GM12878 (cell line): ENCODE data around the gene DPP6. TPM values are rescaled to one million over a fixed set of nuclear protein-coding genes. Genes with fewer than 3 reads are reported as not detected.

Experiments
- ATAC-seq: fragments of 200-7000 bp; cut with Tn5 transposase; 3 replicates; pipeline ENCODE4 v1.9.1; 2020; ENCODE audit warnings: mild to moderate bottlenecking, moderate library complexity
- BruUV-seq: library from RNA; stranded (reverse); fragments of 400-500 nt; replicated peaks from 2 replicates; lab custom pipeline; 2021; lab: Mats Ljungman, UMichigan
- CTCF ChIA-PET: fragments of 300-600 bp; sonication (Branson Sonifier 250); formaldehyde crosslinking; extraction: SDS; loops from one replicate; lab custom pipeline; 2021; ENCODE audit warnings: inconsistent platforms; lab: Yijun Ruan, JAX
- POLR2A ChIA-PET: fragments of 350-600 bp; formaldehyde crosslinking; extraction: SDS; loops from one replicate; lab custom pipeline; 2021; ENCODE audit warnings: inconsistent platforms; lab: Charles Lee
- RAD21 ChIA-PET: fragments of 300-600 bp; sonication (Branson Sonifier 250); formaldehyde crosslinking; loops from one replicate; lab custom pipeline; 2023; ENCODE audit warnings: antibody characterized with exemption; ENCODE audit not compliant: unreplicated experiment; lab: Charles Lee
- SMC1A ChIA-PET: fragments of 300-600 bp; sonication (Branson Sonifier 250); formaldehyde crosslinking; loops from one replicate; lab custom pipeline; 2023; ENCODE audit not compliant: unreplicated experiment, uncharacterized antibody; lab: Charles Lee
- DNase-seq: peaks from one replicate; pipeline ENCODE4 v3.0.0-alpha.2; 2011; ENCODE audit warnings: low read depth, low spot score
- FAIRE-seq: peaks from 3 replicates; lab custom pipeline; 2011; peaks lifted over from hg19 to GRCh38; lab: Jason Lieb, UNC
- H2AFZ ChIP-seq: 2 replicates; pipeline ENCODE4 v1.6.0; 2011; ENCODE audit warnings: low read depth, low read length, control low read depth; ENCODE audit not compliant: control insufficient read depth
- H3K27ac ChIP-seq: 2 replicates; pipeline ENCODE4 v1.5.1; 2011; ENCODE audit warnings: control low read depth; ENCODE audit not compliant: control insufficient read depth, insufficient read depth
- H3K27me3 ChIP-seq, 2 experiments: replicated peaks in 1 of 2; 2 replicates each; pipeline versions ENCODE4 v1.6.0 to v1.6.1; 2011; ENCODE audit warnings: low read length in 1 of 2; ENCODE audit not compliant: control insufficient read depth in 2 of 2, insufficient read depth in 2 of 2
- H3K36me3 ChIP-seq, 2 experiments: 2 replicates each; pipeline ENCODE4 v1.5.1; 2011; ENCODE audit warnings: low read length in 1 of 2; ENCODE audit not compliant: control insufficient read depth in 2 of 2, insufficient read depth in 2 of 2
- H3K4me1 ChIP-seq: 2 replicates; pipeline ENCODE4 v1.6.1; 2011; ENCODE audit warnings: mild to moderate bottlenecking, low read length, moderate library complexity, mixed read lengths; ENCODE audit not compliant: control insufficient read depth, insufficient read depth
- H3K4me2 ChIP-seq: 2 replicates; pipeline ENCODE4 v1.6.0; 2011; ENCODE audit warnings: control low read depth; ENCODE audit not compliant: control insufficient read depth, insufficient read depth
- H3K4me3 ChIP-seq: fragments of 200-600 bp; sonication (generic); 2 replicates; pipeline ENCODE4 v1.5.1; 2016
- H3K79me2 ChIP-seq: 2 replicates; pipeline ENCODE4 v1.6.0; 2011; ENCODE audit warnings: low read length; ENCODE audit not compliant: control insufficient read depth, insufficient read depth
- H3K9ac ChIP-seq: 2 replicates; pipeline ENCODE4 v1.8.0; 2011; ENCODE audit warnings: low read length, control low read depth, mixed read lengths; ENCODE audit not compliant: control insufficient read depth, insufficient read depth
- H3K9me3 ChIP-seq: replicated peaks from 3 replicates; pipeline ENCODE4 v1.5.1; 2011; ENCODE audit warnings: mild to moderate bottlenecking, low read length; ENCODE audit not compliant: control insufficient read depth, insufficient read depth
- H4K20me1 ChIP-seq: 2 replicates; pipeline ENCODE4 v1.6.0; 2011; ENCODE audit not compliant: control insufficient read depth, insufficient read depth
- ATF2 ChIP-seq: IDR thresholded peaks from 2 replicates; pipeline ENCODE4 v1.6.1; 2012; ENCODE audit warnings: low read length, inconsistent platforms
- E4F1 ChIP-seq: fragments of 450-650 bp; IDR thresholded peaks from 2 replicates; pipeline ENCODE4 v1.6.1; 2018; ENCODE audit warnings: borderline replicate concordance, mild to moderate bottlenecking; ENCODE audit not compliant: partially characterized antibody
- GATAD2B ChIP-seq: fragments of 450-650 bp; conservative IDR thresholded peaks from 2 replicates; pipeline ENCODE4 v1.6.1; 2017; ENCODE audit warnings: low read depth, mild to moderate bottlenecking, moderate library complexity
- MEF2B ChIP-seq: fragments of 450-650 bp; IDR thresholded peaks from 2 replicates; pipeline ENCODE4 v1.6.1; 2018; ENCODE audit warnings: mild to moderate bottlenecking, moderate library complexity; ENCODE audit not compliant: partially characterized antibody, poor library complexity, severe bottlenecking
- NFXL1 ChIP-seq: fragments of 450-650 bp; IDR thresholded peaks from 2 replicates; pipeline ENCODE4 v1.6.1; 2017; ENCODE audit warnings: antibody characterized with exemption, mild to moderate bottlenecking, borderline replicate concordance
- NR2F1 ChIP-seq: fragments of 450-650 bp; conservative IDR thresholded peaks from 2 replicates; pipeline ENCODE4 v1.6.1; 2017; ENCODE audit warnings: mild to moderate bottlenecking
- PBX3 ChIP-seq: IDR thresholded peaks from 2 replicates; pipeline ENCODE4 v1.6.1; 2011; ENCODE audit warnings: mild to moderate bottlenecking, low read depth, low read length, moderate library complexity; ENCODE audit not compliant: insufficient replicate concordance
- POLR2A ChIP-seq: IDR thresholded peaks from 2 replicates; pipeline ENCODE4 v1.6.1; 2011; ENCODE audit warnings: low read depth, mild to moderate bottlenecking, low read length
- RUNX3 ChIP-seq: IDR thresholded peaks from 2 replicates; pipeline ENCODE4 v1.6.1; 2012; ENCODE audit warnings: low read length, inconsistent platforms
- SIN3A ChIP-seq: IDR thresholded peaks from 2 replicates; pipeline ENCODE4 v1.6.1; 2012; ENCODE audit warnings: low read depth, low read length, improper control_type of control experiment
- SUPT20H ChIP-seq: IDR thresholded peaks from 2 replicates; pipeline ENCODE4 v1.6.1; 2011; ENCODE audit warnings: low read depth, mild to moderate bottlenecking, low read length, moderate library complexity, borderline replicate concordance; ENCODE audit not compliant: control insufficient read depth
- ZNF687 ChIP-seq: fragments of 450-650 bp; IDR thresholded peaks from 2 replicates; pipeline ENCODE4 v1.6.1; 2017; ENCODE audit warnings: mild to moderate bottlenecking, moderate library complexity
- WGBS: methylation state at CpG from one replicate; pipeline ENCODE4 v1.1.6; 2016; ENCODE audit warnings: low lambda C conversion rate; ENCODE audit not compliant: insufficient replicate concordance, insufficient coverage; ENCODE audit errors: missing lambda C conversion rate; 5-methylcytosine and 5-hydroxymethylcytosine counted together
- in situ Hi-C: fragments of 300-500 bp; cut with MboI; formaldehyde crosslinking; loops from 9 replicates; pipeline ENCODE4 v1.14.3; 2018; ENCODE audit warnings: mixed read lengths
- intact Hi-C: fragments of 100-400 bp; cut with micrococcal nuclease; formaldehyde crosslinking; loops from one replicate; pipeline ENCODE4 v1.14.2; 2022; ENCODE audit not compliant: unreplicated experiment
- polyA plus RNA-seq, 11 experiments: library from polyadenylated mRNA; depleted of rRNA in 4 of 11; unstranded in 6 of 11; stranded (reverse) in 5 of 11; fragments of >200 nt; fragmentation: Nextera tagmentation in 4 of 11; fragmentation: Illumina TruSeq in 1 of 11; extraction: Ambion mirVana in 4 of 11; extraction: Trizol in 1 of 11; gene quantifications; 1 replicate in 1 of 11; 2 replicates in 10 of 11; pipeline versions ENCODE4 v1.2.1 to v1.2.3, GENCODE V29; 2011 to 2016; ENCODE audit warnings: inconsistent platforms in 2 of 11, missing spikeins in 2 of 11, low read depth in 1 of 11
- total RNA-seq, 4 experiments: library from RNA; depleted of rRNA in 3 of 4; stranded (reverse); fragments of >200 nt in 3 of 4; fragmentation: Illumina TruSeq in 1 of 4; extraction: Trizol in 1 of 4; gene quantifications; 2 replicates each; pipeline versions ENCODE4 v1.2.1 to v1.2.3, GENCODE V29; 2013 to 2021

The DPP6 gene
- total and polyA plus RNA-seq, 10 of the 15 experiments (the other 5 are each of a cell fraction or from before 2014, with no cell fraction given): not detected

GRCh38 chr7:154646126-154647013 is 594.2 kb downstream of the DPP6 start (continued):
- TF ChIP-seq ZNF687: no peak

GRCh38 chr7:154647625-154648024 is 595.4 kb downstream of the DPP6 start:
- no peak overlapping the region for H2AFZ ChIP-seq
- in situ Hi-C loops (no loop called here), intact Hi-C loops (no loop called here)
- no peaks in the 10 kb centered on the region for H3K27me3 ChIP-seq
- no peak for ATAC-seq
- RAD21 ChIA-PET: no interaction called here
- SMC1A ChIA-PET: no interaction called here
- H4K20me1 ChIP-seq: no peaks in the 10 kb centered on the region
- H3K36me3 ChIP-seq: no peaks in the 10 kb centered on the region
- WGBS: 85% methylated on average over 12 of the region's 12 CpGs
- H3K4me3 ChIP-seq: no peak overlapping the region
- H3K9ac ChIP-seq: no peak overlapping the region
- CTCF ChIA-PET: no interaction called here
- no peak overlapping the region for H3K27ac ChIP-seq
- no peaks in the 10 kb centered on the region for H3K79me2 ChIP-seq
- no peak for FAIRE-seq
- H3K4me1 ChIP-seq: no peaks in the 10 kb centered on the region
- DNase-seq: no peak
- BruUV-seq: no TSS peak
- no peaks in the 10 kb centered on the region for H3K9me3 ChIP-seq
- POLR2A ChIA-PET: no interaction called here
- H3K4me2 ChIP-seq: no peak overlapping the region
- no peak for TF ChIP-seq SIN3A
- no peak for TF ChIP-seq PBX3
- TF ChIP-seq E4F1: no peak
- TF ChIP-seq POLR2A: no peak
- no peak for TF ChIP-seq GATAD2B
- TF ChIP-seq SUPT20H: no peak
- TF ChIP-seq RUNX3: no peak
- no peak for TF ChIP-seq NFXL1
- no peak for TF ChIP-seq NR2F1
- TF ChIP-seq MEF2B: no peak
- no peak for TF ChIP-seq ATF2
